CD4-positive, alpha-beta T cell treated with Interleukin-15 for 1 hour (primary cell): ENCODE measurements around the gene TSHZ2.

ENCODE experiments used
- DNase-seq: peaks from one replicate; pipeline ENCODE4 v3.0.0-alpha.2; 2020

Gene TSHZ2, protein sequence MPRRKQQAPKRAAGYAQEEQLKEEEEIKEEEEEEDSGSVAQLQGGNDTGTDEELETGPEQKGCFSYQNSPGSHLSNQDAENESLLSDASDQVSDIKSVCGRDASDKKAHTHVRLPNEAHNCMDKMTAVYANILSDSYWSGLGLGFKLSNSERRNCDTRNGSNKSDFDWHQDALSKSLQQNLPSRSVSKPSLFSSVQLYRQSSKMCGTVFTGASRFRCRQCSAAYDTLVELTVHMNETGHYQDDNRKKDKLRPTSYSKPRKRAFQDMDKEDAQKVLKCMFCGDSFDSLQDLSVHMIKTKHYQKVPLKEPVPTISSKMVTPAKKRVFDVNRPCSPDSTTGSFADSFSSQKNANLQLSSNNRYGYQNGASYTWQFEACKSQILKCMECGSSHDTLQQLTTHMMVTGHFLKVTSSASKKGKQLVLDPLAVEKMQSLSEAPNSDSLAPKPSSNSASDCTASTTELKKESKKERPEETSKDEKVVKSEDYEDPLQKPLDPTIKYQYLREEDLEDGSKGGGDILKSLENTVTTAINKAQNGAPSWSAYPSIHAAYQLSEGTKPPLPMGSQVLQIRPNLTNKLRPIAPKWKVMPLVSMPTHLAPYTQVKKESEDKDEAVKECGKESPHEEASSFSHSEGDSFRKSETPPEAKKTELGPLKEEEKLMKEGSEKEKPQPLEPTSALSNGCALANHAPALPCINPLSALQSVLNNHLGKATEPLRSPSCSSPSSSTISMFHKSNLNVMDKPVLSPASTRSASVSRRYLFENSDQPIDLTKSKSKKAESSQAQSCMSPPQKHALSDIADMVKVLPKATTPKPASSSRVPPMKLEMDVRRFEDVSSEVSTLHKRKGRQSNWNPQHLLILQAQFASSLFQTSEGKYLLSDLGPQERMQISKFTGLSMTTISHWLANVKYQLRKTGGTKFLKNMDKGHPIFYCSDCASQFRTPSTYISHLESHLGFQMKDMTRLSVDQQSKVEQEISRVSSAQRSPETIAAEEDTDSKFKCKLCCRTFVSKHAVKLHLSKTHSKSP (N-terminal part only)

DNA sequence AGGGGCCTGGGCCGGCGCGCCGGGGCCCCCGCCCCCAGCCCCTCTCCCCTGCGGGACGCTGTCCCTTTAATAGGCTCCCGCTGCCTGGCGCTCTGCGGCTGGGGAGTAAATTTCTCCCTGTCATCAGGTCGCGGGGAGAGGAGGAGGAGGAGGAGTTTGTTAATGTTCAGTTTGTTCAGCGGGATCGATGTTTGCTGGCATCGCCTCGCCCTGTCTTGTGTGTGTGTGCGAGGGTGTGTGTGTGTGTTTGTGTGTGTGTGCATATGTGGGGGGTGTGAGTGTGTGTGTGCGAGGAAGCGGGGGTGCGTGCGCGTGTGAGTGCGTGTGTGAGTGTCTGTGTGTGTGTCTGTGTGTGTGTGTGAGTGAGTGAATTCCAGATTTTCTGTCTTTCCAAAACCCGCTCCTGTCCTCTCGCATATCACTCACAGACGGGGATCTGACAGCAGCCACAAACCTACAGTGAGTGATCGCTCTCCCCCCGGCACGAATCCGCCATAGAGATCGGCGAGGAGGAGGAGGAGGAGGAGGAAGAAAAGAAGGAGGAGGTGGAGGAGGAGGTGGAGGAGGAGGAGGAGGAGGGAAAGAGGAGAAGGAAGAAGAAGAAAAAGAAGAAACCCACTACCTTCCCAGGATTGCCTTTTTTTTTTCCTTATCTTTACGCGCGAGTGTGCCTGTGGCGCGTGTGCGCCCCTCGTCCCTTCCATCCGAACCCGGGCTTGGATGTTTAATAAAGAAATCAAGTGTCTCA is at the start of gene TSHZ2:
TSHZ2 (plus strand) TSS at position 169 of the 748 bp plus-strand sequence. CDS start 936 bp downstream, outside the sequence.
- peak; percentile 67 for DNase-seq

- DNase-seq = no peak
Measured at GRCh38 chr20:52922436-52922835, 49.7 kb upstream of the TSHZ2 start.

DNA sequence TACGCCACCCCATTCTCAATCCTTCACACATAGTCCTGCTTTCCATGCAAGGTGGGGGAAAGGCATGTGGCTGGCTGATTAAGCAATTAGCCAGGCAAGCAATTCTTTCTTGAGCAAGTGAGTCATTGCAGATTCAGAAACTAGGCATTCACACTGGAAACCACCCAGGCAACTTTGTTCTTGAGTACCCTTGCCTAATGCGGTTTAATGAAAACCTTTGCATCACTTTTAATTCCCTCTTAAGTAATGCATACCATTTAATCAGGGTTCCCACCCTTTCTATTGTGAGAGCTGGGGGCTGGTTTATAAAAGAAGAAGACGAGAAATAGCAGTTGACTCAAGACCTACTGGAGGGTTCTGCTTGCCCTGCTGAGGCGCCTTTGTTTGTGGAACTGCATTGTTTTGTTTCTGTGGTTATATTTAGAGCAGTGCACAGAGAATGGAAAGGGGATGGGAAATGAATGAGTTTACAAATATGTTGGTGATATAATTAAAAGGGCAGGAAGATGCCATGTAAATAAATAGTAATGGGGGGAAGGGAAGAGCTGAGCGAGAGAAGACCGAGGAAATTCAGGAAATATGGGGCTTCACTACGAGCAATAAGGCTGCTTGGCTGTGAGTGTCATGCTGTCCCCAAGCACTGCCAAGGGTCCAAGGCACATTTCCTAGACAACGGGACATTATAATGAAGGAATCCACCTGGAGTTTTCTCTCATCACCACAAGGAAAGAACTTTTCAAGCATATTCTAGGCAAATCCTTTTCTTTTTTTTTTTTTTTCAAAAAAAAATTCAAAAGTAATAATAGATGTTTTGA is 48.8 kb upstream of the TSHZ2 start:
- no peak for DNase-seq

GRCh38 chr20:52924411-52925271 is 47.5 kb upstream of the TSHZ2 start:
- DNase-seq = no peak

GRCh38 chr20:52926505-52926904 is 45.7 kb upstream of the TSHZ2 start:
- DNase-seq = no peak

GRCh38 chr20:52933867-52934266 is 38.3 kb upstream of the TSHZ2 start:
- no peak for DNase-seq

DNA sequence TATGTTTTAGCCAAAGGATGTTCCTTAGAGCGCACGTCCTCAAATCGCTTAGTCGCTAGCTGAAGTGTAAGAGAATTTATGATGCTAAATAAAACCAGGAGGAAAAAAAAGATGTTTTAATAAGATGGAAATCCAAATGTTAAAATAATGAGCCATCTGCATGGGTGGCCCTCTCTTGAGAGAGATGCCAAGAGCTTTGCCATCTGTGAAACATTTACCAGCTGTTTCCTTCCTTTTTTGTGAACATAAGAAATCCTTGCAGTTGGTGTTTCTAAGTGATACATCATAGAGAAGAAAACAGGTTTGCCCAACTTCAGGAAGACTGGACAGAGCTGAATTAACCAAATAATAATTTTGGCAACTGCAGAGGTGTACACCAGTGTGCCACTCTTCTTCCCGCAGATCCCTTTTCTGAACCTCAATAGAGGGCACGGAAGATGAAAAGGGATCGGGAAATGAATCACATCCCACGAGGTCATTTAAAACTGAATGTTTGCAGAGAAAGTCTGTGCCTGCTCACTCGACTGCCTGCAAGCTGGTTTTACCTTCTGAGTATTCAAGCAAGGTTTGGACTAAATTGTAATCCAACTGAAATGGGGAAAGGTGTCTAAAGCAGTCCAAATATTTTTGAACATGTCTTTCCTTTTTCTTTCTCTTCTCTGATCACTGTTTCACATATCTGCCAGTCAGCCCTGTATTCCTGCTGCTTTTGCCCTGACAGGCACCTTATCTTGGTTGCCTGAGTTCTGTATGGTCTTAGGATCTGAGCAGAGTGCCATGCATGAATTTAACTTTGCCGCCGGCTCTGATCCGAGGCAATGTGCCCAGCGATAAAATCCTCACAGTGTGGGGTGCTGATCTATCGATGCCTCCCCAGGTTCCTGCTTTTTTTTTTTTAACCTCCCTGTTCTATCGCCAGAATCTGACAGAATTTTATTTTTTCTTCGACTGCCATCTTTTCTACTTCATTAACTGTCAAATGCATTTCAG is 35.5 kb upstream of the TSHZ2 start:
- DNase-seq = no peak

DNA sequence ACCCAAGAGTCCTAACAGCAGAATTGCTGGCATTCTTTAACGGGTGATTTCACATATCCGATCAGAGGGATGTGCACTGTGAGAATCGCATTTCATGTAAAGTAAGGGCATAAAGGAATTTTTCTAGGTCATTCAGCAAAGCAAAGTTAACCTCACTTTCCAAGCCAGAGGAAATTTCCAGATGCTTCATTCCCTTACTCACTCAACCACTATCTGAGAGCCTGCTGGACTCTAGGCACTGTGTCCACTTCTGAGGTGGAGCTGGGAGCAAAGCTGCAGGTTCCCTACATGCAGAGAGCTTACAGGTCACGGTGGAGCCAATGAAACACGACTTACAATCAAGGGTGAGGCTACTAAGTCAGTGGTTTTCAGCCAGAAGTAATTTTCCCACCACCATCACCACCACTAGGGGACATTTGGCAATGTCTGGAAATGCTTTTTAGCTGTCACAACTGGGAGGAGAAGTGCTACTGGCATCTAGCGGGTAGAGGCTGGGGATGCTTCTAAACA is 34.5 kb upstream of the TSHZ2 start:
- no peak for DNase-seq

DNA sequence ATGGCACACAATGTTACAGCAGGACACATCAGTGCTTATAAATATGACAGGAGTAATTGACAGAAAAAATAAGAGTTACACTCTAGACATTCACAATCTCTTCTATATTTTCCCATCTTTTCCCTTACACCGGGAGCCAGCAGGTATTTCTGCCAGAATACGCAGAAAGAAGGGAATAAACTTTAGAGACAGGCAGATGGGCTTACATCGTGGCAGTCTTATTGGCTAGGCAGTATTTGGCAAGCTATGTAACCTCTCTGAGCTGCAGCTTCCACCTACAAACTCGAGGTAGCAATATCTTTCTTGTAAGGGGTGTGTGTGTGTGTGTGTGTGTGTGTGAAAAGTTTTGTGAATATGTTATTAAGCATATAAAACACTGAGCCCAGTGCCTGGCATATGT is 33.0 kb upstream of the TSHZ2 start:
- no peak for DNase-seq

DNA sequence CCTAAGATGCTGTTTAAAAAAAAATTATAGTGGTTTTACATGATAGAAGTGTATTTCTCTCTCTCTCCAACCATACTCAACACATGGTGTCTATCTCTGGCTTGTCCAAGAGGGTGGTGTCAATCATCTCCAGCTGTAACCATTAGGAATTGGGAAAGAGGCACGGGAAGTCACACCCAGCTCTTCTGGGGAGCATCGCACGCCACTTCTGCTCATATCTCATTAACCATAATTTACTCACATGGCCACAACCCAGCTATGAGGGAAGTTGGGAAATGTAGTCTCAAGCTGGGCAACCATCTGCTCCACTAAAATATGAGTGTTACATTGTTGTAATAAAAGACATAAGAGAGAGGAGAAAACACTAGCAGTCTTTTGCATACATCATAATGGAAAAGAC is 30.4 kb upstream of the TSHZ2 start:
- no peak for DNase-seq

DNA sequence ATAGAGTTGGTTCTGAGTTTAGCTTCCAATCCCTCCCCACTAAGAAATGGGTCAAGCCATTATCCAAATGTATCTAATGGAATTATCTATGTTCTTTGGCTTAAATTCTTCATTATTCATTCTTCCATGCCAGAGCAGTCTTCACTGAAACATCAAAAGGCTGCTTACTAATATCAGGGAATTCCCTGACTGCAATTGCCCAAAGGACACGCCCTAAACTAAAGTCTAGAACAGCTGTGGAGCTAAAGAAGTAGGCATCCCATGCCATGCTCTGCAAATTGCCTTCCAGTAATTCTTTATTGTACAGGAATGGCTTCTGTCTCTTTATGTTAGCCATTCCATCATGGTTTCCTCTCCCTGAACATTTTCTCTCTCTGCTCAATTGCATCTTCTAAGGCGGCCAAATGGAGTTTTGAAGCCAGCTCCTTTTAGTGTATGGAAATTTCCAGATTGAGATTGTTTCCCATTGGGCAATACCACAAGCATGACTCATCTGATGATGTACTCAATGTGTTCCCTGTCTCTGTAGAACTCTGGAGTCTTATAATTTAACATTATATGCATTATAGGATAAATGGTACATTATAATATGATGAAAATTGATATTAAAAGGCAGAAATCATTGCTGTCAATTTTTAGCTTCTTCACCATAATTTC is 28.8 kb upstream of the TSHZ2 start:
- DNase-seq = no peak

- DNase-seq = no peak
Measured at GRCh38 chr20:52945268-52945667, 26.9 kb upstream of the TSHZ2 start.

DNA sequence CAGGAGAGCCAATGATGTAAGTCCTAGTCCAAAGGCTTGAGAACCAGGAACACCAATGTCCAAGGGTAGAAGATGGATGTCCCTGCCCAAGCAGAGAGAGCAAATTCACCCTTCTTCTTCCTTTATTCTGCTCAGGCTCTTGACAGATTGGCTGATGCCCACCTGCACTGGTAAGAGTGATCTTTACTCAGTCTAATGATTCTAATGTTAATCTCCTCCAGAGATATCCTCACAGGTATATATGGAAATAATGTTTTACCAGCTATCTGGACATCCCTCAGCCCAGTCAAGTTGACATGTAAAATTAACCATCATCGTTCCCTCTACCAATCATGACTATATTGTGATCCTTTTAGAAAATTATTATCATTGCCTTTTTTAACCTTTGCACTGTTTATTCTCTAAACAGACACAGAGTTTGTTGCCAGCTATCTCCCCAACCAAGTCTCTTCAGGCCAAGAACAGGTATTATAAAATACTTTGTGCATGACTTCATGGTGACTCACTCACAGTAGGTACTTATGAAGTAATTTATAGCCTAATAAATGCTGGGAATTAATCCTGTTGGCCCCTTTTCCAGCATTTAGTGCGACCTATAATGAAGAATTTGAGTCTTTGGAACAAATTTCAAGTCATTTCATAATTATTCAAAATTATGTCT is 26.2 kb upstream of the TSHZ2 start:
- DNase-seq = no peak

DNA sequence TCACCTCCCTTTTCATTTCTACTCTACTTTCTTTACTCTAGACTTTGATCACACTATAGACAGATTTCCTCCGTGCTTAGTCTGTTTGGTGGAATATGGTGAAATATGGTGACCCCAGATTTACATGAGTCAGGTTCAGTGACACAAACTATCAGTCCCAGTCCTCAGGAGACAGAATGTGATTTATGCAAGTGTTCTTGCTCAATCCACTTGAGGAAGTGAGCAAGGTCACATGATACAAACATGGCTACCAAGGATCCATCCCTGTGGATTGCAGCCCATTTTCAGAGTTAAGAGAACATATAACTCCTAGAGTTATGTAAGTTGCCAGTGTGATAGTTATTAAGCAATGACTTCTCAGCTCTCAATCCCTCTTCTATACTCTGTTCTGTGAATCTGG is 23.7 kb upstream of the TSHZ2 start:
- no peak for DNase-seq

- no peak for DNase-seq
Measured at GRCh38 chr20:52953020-52953419, 19.1 kb upstream of the TSHZ2 start.

GRCh38 chr20:52954849-52955248 is 17.3 kb upstream of the TSHZ2 start:
- no peak for DNase-seq

DNA sequence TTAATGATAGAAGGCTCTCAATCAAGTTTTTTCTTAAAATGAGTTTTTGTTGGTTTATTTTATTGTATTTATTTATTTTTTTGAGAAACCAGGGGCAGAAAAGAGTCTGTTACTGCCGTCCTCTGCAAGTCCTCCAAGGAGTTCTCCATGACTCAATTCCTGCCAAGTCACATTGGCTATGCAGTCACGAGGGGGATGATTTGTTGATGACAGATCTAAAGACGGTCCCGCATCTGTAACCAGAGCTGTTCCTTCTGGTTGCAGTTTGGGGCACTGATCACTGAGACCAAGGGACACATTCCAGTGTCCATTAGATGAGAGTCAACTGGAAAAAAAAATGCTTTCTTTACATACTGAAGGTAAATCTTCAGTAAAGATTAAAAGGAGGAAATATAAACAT is 13.9 kb upstream of the TSHZ2 start:
- no peak for DNase-seq

DNA sequence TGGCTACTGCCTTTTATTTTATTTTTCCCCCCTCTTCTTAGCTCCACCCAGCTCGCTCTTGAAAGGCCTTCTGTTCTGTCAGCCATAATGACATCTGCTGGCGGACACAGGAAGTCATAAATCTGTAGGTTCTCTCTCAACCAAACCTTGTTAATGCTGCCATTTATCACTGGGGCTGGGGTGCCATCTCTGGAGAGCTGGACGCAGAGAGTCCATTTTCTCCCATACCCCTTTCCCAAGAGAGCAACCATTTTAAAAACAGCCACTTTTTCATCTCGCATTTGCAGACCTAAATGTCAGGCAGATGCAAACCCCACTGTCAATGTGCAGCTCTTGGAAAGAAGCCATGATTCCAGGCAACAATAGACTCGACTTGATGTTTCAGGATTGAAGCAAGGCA is 13.0 kb upstream of the TSHZ2 start:
- no peak for DNase-seq
